ENCODE results near the gene KBTBD12.
"Not testable (repeated sequence)": the region's sequence is repeated elsewhere in the genome, so short reads cannot be mapped to it uniquely, and the experiment has no call there.

KBTBD12 gene, protein sequence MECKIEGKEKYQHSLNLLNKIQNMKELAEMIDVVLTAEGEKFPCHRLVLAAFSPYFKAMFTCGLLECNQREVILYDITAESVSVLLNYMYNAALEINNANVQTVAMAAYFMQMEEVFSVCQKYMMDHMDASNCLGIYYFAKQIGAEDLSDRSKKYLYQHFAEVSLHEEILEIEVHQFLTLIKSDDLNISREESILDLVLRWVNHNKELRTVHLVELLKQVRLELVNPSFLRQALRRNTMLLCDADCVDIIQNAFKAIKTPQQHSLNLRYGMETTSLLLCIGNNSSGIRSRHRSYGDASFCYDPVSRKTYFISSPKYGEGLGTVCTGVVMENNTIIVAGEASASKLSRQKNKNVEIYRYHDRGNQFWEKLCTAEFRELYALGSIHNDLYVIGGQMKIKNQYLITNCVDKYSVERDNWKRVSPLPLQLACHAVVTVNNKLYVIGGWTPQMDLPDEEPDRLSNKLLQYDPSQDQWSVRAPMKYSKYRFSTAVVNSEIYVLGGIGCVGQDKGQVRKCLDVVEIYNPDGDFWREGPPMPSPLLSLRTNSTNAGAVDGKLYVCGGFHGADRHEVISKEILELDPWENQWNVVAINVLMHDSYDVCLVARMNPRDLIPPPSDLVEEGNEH

GRCh38 chr3:127915115-127915936, at the start of gene KBTBD12:
Gene KBTBD12, plus strand, starts transcription at chr3:127915232. Its CDS starts 7,830 bp downstream, at chr3:127923062.
- no peak for DNase-seq

DNA sequence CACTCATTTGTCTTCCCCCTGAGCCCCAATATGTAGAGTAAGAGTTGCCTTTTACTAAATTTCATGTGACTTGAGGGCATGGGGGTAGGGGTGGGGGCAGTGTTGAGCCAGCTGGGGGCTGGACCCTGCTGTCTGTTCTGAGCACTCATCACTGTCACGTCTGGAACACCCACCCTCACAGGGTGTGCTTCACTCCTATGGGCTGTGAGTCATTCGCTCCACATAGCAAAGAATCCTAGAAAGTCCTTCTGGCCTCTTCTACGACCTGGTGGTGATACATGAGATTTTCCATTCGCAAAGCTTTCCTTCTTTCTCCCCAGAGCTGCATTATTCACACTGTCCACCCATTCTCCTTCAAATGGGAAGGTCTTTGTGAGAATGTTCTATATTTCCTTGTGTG, 49.1 kb upstream of the KBTBD12 start:
- no peak for DNase-seq

- no peak for DNase-seq
Observed at GRCh38 chr3:127867412-127867811, 47.6 kb upstream of the KBTBD12 start.

GRCh38 chr3:127867986-127868385, 47.0 kb upstream of the KBTBD12 start:
- DNase-seq: no peak

DNA sequence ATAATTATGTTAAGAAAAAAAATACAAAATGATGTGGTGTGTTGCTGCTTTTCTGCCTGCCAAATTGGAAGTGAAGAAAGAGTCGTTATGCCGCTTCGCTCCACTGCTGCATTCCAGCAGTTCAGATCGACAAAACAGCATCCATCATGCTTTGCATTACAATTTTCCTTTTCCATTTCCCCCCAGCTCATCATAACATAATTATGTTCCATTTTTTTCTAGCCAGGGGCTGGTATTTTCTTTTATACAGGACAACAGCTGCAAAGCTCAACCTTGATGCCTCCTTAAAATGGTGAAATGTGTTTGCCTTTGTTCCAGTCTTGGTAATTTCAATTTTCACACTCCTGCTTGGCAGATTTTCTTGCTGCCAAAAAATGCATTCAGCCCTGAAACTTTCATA, 44.9 kb upstream of the KBTBD12 start:
- DNase-seq: no peak

DNA sequence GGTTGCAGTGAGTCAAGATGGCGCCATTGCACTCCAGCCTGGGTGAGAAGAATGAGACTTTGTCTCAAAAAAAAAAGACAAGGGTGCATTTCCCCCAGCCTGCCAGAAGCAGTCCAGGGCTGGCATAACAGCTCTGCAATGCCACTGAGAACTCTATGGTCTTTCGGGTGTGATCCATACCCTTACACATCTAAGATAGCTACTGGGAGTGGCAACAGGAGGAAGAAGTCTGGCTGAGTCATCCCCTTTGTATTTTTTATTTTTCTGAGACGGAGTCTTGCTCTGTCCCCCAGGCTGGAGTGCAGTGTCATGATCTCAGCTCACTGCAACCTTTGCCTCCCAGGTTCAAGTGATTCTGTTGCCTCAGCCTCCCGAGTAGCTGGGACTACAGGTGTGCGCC, 40.9 kb upstream of the KBTBD12 start:
- not testable (repeated sequence) for DNase-seq

GRCh38 chr3:127881586-127881985, 33.4 kb upstream of the KBTBD12 start:
- no peak for DNase-seq

DNA sequence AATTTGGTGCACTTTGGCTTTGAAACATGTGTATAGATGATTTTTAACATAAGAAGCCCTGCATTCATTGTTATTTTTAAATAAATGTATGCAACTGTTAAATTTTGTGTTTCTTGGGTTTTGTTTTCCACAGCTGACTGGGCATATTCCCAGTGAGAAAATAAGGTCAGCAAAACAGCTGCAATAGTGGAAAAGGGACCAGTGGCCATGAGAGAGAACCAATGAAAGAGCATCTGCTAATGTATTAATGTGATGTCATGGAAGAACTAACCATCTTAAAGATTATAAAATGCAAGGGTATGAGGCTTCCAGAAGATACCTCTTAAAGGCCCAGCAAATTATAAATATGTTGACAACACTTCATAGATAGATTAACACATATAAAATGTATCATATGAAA, 31.0 kb upstream of the KBTBD12 start:
- no peak for DNase-seq

DNA sequence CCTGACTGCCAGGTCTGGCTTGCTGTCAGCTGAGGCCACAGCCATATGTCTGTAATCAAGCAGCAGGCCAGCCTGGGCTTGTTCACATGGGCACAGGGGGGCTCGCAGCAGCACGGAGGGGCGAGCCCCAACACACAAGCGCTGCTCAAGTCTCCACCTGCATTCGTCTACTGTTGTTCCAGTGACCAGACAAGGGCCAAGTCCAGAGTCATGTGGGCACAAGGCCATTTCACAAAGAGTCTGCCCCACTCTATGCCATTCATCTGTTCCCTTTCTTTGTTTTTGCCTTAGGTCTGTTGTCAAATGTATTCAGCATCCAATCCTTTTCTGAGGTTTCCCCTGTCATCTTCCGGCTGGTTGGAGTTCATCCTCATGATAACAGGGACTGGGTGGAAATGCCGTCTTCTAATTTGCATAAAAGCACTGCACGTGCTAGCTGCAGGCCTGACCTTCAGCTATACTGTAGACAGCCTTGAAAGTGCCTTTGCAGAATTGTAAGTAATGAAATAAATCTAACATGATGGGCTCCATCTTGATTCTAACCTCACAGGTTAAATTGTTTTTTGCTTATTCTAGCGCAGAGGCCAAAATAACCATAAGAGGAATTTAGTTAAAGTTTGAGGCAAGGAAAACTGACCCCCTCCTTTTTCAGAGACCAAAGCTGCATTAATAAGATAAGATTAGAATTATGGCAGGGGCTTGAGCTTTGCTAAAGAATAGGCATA, 28.6 kb upstream of the KBTBD12 start:
- no peak for DNase-seq

GRCh38 chr3:127886956-127887231, 28.1 kb upstream of the KBTBD12 start:
- DNase-seq: no peak

DNA sequence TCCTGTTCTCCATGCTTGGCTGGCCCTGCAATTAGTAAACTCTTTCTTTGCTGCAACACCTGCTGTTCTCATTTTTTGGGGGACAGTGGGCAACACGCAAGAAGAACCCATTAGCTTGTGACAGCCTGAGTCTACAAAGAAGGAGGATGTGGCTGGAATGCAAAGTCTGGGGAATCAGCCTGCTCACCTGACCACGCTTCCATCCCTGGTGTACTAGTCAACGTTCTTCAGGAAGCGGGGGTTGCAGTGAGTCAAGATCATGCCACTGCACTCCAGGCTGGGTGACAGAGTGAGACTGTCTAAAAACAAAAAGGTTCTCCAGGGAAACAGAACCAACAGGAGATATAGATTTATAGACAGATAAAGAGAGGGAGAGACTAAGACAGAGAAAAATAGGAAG, 27.7 kb upstream of the KBTBD12 start:
- no peak for DNase-seq

GRCh38 chr3:127888156-127888555, 26.9 kb upstream of the KBTBD12 start:
- DNase-seq: no peak

DNA sequence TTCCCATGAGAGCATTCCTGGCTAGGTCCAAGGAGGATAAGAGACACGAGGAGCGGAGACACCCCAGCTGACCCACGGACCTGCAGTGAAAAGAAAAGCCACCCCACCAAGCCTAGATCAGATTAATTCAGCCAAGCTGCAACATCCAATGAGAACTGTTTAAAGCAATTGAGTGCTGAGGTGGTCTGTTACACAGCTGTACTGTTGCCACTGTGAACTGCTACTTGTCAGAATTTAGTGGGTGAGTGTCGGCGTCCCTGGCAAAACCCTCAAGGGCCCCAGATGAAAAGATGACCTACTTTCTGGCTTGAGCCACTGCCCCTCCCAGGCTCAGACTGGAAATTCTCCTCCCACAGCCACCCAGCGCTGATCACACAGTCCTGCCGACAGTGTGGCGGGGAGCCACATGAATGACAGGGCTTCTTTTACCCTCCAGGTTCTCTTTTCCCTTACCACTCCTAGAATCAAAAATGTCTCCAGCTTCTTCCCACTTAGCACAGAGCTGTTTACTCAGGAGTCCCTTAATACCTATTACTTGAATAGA, 26.4 kb upstream of the KBTBD12 start:
- DNase-seq: no peak

GRCh38 chr3:127889461-127889863, 25.6 kb upstream of the KBTBD12 start:
- DNase-seq: no peak

GRCh38 chr3:127889976-127890650, 24.9 kb upstream of the KBTBD12 start:
- DNase-seq: no peak

GRCh38 chr3:127890651-127891290, 24.3 kb upstream of the KBTBD12 start:
- not testable (repeated sequence) for DNase-seq

DNA sequence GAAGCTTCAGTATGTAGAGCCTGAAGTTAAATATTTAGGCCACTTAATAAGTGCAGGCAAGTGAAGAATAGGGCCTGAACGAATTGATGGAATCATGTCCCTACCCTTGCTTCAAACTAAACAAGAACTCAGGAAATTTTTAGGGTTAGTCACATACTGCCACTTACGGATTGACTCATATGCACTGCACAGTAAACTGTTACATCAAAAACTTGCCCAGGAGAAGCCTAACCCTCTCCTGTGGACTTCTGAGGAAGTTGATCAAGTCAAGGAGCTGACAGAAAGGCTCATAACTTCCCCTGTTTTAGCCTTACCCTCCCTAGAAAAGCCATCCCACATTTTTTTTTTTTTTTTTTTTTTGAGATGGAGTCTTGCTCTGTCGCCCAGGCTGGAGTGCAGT, 20.6 kb upstream of the KBTBD12 start:
- DNase-seq: no peak

DNA sequence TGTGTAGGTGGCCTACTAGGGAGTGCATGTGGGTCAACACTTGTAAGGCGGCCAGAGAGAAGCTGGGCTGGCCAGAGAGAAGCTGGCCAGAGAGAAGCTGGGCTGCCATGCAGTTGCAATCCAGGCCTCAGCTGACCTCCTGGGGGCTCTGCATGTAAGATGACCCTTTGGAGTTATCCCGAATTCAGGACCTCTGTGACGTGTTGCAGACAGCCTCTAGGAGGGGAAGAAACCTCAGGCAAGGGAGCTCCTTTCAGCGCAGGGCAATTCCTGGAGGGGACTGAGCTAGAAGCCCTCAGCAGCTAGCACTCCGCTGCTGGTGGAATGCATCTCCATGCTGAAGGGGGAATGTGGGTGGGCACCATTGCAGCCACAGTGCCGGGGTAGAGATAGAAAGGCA, 15.8 kb upstream of the KBTBD12 start:
- DNase-seq: no peak

DNA sequence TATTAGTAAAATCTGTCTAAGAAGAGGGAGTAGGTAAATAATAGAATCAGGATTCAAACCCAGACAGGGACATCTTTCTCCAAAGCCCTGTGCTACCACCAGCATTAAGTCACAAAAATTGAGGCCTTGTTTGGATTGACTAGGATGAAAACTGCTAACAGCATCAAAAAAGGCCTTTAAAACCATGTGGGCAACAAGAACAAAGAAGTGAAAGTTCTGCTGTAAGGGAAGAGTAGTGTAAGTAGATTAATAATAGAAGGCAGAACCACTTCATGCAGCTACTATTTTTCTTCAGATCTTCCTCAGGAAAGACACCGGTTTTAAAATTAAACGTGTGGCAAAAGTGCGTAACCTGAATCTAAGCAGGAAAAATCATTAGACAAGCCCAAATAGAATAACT, 15.3 kb upstream of the KBTBD12 start:
- DNase-seq: no peak

GRCh38 chr3:127900536-127900935, 14.5 kb upstream of the KBTBD12 start:
- no peak for DNase-seq

GRCh38 chr3:127902486-127902885, 12.5 kb upstream of the KBTBD12 start:
- DNase-seq: no peak

Data from stimulated activated naive CD4-positive, alpha-beta T cell (primary cell).